Peyer's patch (tissue), 4 donors: ENCODE measurements around the gene SSUH2.

Source experiments
- CTCF ChIP-seq, 6 experiments: fragments of 450-650 bp in 4 of 6; fragments of 200-600 bp in 2 of 6; sonication (generic) in 1 of 6; IDR thresholded peaks; one replicate each; pipeline ENCODE4 v1.5.1; 2017 to 2019; ENCODE audit warnings: antibody characterized with exemption in 6 of 6, mild to moderate bottlenecking in 3 of 6, moderate library complexity in 1 of 6
- POLR2A ChIP-seq, 2 donors: fragments of 450-650 bp; IDR thresholded peaks; one replicate each; pipeline ENCODE4 v1.5.1; 2017; ENCODE audit warnings: antibody characterized with exemption in 2 of 2, mild to moderate bottlenecking in 2 of 2, moderate library complexity in 2 of 2

DNA sequence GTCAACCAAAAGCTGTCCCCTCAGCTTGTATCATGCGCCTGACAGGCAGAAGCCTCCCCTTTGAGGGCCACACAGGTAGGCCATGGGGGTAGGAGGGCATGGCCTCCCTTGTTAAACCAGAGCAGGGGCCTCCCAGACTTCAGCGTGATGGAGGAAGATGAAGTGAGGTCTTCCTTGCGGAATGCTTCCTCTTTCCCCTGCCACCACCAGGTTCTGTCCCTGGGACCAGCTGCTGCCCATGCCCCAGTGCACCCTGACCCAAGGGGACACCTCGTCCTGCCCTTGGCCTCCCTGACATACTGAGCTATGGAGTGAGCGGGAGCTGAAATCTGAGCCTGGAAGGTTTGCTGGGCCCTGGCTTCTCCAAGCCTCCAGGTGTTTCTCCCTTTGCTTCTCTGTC, 26.7 kb downstream of the SSUH2 start:
- no peak for TF ChIP-seq CTCF (IDR thresholded peaks at IDR 0.05)
- no peak for TF ChIP-seq POLR2A (IDR thresholded peaks at IDR 0.05)
